ENCODE measurements around the gene GPR18. TPM values are rescaled to one million over a fixed set of nuclear protein-coding genes. Genes with fewer than 3 reads are reported as not detected.

Gene GPR18
- total and polyA plus RNA-seq, 3 donors from 2014 or later = 8.5 to 18.0 (median 16.6) TPM

DNA sequence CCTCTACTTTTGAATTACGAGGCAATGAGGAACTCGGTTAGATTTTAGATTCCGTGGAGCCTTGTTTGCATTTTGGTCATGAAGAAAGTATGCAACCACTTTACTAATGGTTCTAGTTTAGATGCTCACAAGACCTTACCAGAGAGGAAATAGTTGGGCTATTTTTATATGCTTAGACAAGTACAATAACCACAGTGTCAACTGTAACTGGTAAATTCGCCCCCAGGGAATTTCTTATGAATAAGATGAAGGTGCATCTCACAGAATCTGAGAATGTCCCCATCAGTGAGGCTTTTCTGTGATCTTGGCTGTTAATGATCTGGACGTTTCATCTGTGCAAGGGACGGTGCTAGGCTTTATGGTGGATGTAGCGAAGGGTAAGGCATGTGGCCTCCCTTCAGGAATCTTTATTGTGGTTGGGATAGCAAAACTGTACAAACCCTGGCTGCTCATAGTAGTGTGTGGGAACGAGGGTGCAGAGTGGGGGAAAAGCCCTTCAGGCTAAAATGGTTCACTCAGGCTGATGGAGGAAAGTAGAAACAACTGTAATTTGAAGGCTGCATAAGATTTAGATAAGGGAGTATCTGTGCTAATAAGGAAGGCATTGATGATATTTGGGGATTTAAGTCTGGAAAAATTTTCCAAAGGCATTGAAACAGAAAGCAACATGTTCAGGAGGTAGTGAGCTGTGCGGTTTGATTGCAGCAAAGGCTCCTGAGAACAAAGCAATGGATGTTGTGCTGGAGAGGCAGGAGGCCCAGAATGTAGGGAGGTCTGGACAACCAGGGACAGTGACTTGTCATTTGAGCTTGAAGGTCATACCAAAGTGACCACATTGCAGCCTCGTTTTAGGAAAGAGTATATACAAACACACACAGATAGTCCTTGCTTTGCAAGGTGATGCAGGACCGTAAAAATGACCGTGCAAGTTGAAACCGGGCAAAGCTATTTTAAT is 29.2 kb downstream of the GPR18 start:
- H3K36me3 ChIP-seq (ENCODE audit: low read depth, missing control alignments) = no peaks in the 10 kb centered on the region
- H3K27ac ChIP-seq = no peak overlapping the region
- TF ChIP-seq POLR2A (IDR thresholded peaks at IDR 0.05) = no peak
- TF ChIP-seq, protein P1, sequence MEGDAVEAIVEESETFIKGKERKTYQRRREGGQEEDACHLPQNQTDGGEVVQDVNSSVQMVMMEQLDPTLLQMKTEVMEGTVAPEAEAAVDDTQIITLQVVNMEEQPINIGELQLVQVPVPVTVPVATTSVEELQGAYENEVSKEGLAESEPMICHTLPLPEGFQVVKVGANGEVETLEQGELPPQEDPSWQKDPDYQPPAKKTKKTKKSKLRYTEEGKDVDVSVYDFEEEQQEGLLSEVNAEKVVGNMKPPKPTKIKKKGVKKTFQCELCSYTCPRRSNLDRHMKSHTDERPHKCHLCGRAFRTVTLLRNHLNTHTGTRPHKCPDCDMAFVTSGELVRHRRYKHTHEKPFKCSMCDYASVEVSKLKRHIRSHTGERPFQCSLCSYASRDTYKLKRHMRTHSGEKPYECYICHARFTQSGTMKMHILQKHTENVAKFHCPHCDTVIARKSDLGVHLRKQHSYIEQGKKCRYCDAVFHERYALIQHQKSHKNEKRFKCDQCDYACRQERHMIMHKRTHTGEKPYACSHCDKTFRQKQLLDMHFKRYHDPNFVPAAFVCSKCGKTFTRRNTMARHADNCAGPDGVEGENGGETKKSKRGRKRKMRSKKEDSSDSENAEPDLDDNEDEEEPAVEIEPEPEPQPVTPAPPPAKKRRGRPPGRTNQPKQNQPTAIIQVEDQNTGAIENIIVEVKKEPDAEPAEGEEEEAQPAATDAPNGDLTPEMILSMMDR (IDR thresholded peaks at IDR 0.05) = no peak
- 66 to 78% methylated on average over 13 of the region's 13 CpGs for WGBS, 2 donors
- H3K9me3 ChIP-seq = no peaks in the 10 kb centered on the region
- no peak for DNase-seq
- H3K4me1 ChIP-seq = peaks cover 5% of the 10 kb centered on the region
- no peak overlapping the region for H3K4me3 ChIP-seq
- no peaks in the 10 kb centered on the region for H3K27me3 ChIP-seq
- intact Hi-C loops (cut with DNase I; ENCODE audit: low total_unique reads) = no loop called here

DNA sequence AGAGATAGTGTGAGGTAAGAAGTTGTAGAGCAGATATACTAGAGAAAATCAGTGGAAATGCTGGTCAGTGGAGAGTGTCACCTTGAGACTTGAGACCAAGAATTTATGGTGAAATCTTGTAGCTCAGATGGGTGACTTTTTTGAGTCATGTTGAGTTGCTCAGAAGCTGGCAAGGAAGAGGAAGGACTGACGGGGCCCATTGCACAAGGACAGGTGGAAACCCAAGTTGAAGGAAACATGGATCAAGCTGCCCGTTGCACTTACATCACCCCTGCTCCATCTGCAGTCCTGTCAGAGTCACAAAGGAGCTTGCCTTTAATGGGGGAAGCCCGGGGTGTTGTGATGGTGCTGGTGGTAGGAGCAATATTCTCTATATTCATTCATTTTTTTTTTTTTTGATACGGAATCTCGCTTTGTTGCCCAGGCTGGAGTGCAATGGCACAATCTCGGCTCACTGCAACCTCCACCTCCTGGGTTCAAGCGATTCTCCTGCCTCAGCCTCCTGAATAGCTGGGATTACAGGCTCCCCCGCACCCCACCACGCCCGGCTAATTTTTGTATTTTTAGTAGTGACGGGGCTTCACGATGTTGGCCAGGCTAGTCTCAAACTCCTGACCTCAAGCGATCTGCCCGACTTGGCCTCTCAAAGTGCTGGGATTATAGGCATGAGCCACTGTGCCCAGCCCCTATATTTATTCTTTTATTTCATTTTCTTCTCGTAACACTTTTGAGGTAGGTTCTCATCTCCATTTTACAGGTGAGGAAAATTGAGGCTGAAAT is 30.1 kb downstream of the GPR18 start:
- 94 to 96% methylated on average over 14 of the region's 15 CpGs for WGBS, 2 donors
- Histone ChIP-seq H3K27me3 (no peaks in the 10 kb centered on the region), H3K4me1 (peaks cover 5% of the 10 kb centered on the region), H3K36me3 (ENCODE audit: low read depth, missing control alignments) (no peaks in the 10 kb centered on the region), H3K9me3 (no peaks in the 10 kb centered on the region), H3K4me3 (no peak overlapping the region), H3K27ac (no peak overlapping the region)
- intact Hi-C loops (cut with DNase I; ENCODE audit: low total_unique reads) = no loop called here
- TF ChIP-seq, protein P1 (IDR thresholded peaks at IDR 0.05) = no peak
- TF ChIP-seq POLR2A (IDR thresholded peaks at IDR 0.05) = no peak
- no peak for DNase-seq

DNA sequence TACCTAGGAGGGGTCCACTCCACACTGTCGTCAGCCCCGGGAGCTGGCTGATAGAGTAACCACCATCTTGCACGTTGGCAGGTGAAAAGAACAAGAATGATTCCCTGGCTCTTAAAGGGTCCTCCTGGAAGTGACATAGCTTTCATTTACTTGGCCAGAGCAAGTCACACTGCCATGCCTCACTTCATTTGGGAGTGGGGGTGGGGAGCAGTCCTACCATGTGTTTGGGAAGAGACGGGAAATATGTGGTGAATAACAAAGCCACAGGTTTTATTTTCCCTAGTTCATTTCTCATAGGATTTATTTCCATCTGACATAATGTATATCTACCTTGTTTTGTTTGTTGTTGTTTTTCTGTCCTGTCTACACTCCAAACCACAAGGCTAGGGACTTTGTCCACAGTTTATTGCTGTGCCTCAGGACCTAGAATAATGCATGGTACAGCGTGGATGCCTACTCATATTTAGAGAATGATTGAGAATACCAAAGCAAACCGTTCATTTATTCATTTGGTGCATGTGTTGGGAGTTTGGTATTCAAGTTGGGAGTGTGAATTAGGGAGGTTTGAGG is 30.8 kb downstream of the GPR18 start:
- intact Hi-C loops (cut with DNase I; ENCODE audit: low total_unique reads) = no loop called here
- Histone ChIP-seq H3K27ac (no peak overlapping the region), H3K4me1 (peaks cover 5% of the 10 kb centered on the region), H3K9me3 (no peaks in the 10 kb centered on the region), H3K4me3 (no peak overlapping the region), H3K27me3 (no peaks in the 10 kb centered on the region), H3K36me3 (ENCODE audit: low read depth, missing control alignments) (no peaks in the 10 kb centered on the region)
- TF ChIP-seq, protein P1 (IDR thresholded peaks at IDR 0.05) = no peak
- no peak for TF ChIP-seq POLR2A (IDR thresholded peaks at IDR 0.05)
- 87 to 96% methylated on average over 5 to 6 of the region's 6 CpGs for WGBS, 2 donors
- no peak for DNase-seq

DNA sequence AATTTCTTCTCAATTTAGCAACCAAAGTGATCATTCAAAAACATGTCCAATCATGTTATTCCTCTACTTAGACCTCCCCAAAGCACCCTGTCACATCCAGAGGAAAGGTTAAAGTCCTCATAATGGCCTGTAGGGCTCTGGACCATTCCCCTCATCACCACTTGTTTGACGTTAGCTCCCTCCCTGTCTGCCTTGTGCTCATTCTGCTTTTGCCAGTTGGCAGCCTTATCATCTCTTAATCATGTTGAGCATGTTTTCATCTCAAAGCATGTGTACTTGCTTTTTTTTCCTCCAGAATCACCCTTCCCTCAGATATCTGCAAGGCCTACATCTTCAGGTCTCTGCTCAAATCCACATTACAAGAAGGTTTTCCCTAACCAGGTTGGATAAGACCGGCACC is 31.7 kb downstream of the GPR18 start:
- intact Hi-C loops (cut with DNase I; ENCODE audit: low total_unique reads) = no loop called here
- DNase-seq = no peak
- WGBS, 2 donors = 74 to 83% methylated on average over 2 of the region's 2 CpGs
- H3K36me3 ChIP-seq (ENCODE audit: low read depth, missing control alignments) = no peaks in the 10 kb centered on the region
- H3K27ac ChIP-seq = no peak overlapping the region
- no peak for TF ChIP-seq POLR2A (IDR thresholded peaks at IDR 0.05)
- TF ChIP-seq, protein P1 (IDR thresholded peaks at IDR 0.05) = no peak
- no peaks in the 10 kb centered on the region for H3K9me3 ChIP-seq
- H3K4me1 ChIP-seq = peaks cover 5% of the 10 kb centered on the region
- no peak overlapping the region for H3K4me3 ChIP-seq
- H3K27me3 ChIP-seq = no peaks in the 10 kb centered on the region
